HL-60 (cell line): ENCODE results near the gene SLC25A25.
"Not testable (repeated sequence)": the region's sequence is repeated elsewhere in the genome, so short reads cannot be mapped to it uniquely, and the experiment has no call there.

Experiments
- DNase-seq, 2 experiments: peaks; one replicate each; pipeline ENCODE4 v3.0.0-alpha.2; 2010 to 2020; ENCODE audit warnings: low read depth in 1 of 2, low spot score in 1 of 2
- H3K27ac ChIP-seq: fragments of 250-450 bp; sonication (Bioruptor Pico); replicated peaks from 2 replicates; pipeline ENCODE4 v1.5.1; 2020; ENCODE audit warnings: mild to moderate bottlenecking, moderate library complexity
- H3K27me3 ChIP-seq: fragments of 250-450 bp; sonication (Bioruptor Pico); 2 replicates; pipeline ENCODE4 v1.5.1; 2021; ENCODE audit warnings: mild to moderate bottlenecking, moderate library complexity; ENCODE audit not compliant: insufficient read depth, poor library complexity, severe bottlenecking
- H3K4me3 ChIP-seq: replicated peaks from 2 replicates; pipeline ENCODE4 v1.5.1; 2011; ENCODE audit warnings: mild to moderate bottlenecking, control low read depth, low read length; ENCODE audit not compliant: insufficient read depth
- GABPA ChIP-seq: IDR thresholded peaks from 2 replicates; pipeline ENCODE4 v1.6.1; 2012; ENCODE audit warnings: low read depth
- POLR2AphosphoS5 ChIP-seq: IDR thresholded peaks from 2 replicates; pipeline ENCODE4 v1.6.1; 2012; ENCODE audit warnings: low read depth
- SPI1 ChIP-seq: IDR thresholded peaks from 2 replicates; pipeline ENCODE4 v1.6.1; 2012; ENCODE audit warnings: low read depth, mild to moderate bottlenecking, borderline replicate concordance
- TF ChIP-seq, protein P1 (sequence below): IDR thresholded peaks from 2 replicates; pipeline ENCODE4 v1.6.1; 2012; ENCODE audit warnings: low read depth; ENCODE audit not compliant: insufficient replicate concordance
- TF ChIP-seq, protein P2 (sequence below): IDR thresholded peaks from one replicate; pipeline ENCODE4 v1.5.1; 2011; ENCODE audit warnings: low read length, control low read depth, inconsistent platforms; ENCODE audit not compliant: insufficient read depth

SLC25A25 gene

DNA sequence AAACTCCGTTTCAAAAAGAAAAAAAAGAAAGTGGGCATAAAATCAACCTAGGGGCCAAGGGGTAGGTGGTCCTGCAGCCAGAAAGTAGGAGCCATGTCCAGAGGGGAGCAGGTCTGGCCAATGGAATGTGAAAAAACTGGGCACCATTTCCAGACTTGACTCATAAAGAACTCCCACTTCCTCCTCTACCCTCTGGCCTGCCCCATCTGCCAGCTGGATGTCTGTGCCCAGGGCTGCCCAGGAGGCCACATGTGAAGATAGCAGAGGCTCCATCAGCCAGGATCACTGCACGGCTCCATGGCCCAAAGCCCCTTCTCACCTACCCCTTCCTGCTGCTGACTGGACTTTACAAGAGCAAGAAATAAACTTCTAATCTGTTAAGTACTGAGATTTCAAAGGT lies 45.1 kb upstream of the SLC25A25 start:
- peak; percentile 25; the same call in 1 of the 2 replicates for TF ChIP-seq SPI1
- TF ChIP-seq, protein P1, sequence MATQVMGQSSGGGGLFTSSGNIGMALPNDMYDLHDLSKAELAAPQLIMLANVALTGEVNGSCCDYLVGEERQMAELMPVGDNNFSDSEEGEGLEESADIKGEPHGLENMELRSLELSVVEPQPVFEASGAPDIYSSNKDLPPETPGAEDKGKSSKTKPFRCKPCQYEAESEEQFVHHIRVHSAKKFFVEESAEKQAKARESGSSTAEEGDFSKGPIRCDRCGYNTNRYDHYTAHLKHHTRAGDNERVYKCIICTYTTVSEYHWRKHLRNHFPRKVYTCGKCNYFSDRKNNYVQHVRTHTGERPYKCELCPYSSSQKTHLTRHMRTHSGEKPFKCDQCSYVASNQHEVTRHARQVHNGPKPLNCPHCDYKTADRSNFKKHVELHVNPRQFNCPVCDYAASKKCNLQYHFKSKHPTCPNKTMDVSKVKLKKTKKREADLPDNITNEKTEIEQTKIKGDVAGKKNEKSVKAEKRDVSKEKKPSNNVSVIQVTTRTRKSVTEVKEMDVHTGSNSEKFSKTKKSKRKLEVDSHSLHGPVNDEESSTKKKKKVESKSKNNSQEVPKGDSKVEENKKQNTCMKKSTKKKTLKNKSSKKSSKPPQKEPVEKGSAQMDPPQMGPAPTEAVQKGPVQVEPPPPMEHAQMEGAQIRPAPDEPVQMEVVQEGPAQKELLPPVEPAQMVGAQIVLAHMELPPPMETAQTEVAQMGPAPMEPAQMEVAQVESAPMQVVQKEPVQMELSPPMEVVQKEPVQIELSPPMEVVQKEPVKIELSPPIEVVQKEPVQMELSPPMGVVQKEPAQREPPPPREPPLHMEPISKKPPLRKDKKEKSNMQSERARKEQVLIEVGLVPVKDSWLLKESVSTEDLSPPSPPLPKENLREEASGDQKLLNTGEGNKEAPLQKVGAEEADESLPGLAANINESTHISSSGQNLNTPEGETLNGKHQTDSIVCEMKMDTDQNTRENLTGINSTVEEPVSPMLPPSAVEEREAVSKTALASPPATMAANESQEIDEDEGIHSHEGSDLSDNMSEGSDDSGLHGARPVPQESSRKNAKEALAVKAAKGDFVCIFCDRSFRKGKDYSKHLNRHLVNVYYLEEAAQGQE: no peak
- Histone ChIP-seq H3K27me3 (no peaks in the 10 kb centered on the region), H3K4me3 (no peak overlapping the region), H3K27ac (no peak overlapping the region)
- no peak for DNase-seq

DNA sequence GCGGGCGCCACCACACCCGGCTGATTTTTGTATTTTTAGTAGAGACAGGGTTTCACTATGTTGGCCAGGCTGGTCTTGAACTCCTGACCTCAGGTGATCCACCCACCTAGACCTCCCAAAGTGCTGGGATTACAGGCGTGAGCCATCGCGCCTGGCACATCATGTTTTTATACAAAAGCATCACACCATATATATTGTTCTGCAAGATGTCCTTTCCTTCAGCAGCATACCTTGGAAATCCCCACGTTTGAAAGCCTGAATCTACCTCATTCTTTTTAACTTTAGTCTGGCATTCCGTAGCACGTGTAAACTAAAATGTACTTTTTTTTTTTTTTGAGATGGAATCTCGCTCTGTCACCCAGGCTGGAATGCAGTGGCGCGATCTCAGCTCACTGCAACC lies 44.4 kb upstream of the SLC25A25 start:
- not testable (repeated sequence) for H3K4me3 ChIP-seq, H3K27me3 ChIP-seq, H3K27ac ChIP-seq, DNase-seq

DNA sequence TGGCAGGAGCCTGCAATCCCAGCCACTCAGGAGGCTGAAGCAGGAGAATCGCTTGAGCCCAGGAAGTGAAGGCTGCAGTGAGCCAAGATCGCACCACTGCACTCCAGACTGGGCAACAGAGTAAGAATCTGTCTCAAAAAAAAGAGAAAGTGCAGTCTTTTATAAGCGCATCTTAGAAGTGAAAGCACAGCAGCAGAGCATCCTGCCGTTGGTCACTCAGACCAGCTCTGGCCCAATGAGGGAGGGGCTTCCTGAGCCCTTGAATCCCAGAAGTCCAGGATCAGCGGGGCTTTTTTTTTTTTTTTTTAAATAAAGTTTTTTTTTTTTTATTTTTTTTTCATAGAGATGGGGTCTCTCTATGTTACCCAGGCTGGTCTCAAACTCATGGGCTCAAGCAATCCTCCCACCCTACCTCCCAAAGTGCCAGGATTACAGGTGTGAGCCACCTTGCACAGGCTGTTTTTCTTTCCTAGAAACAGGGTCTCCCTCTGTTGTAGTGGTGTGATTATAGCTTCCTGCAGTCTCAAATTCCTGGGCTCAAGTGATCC lies 43.2 kb upstream of the SLC25A25 start:
- Histone ChIP-seq H3K27ac (no peak overlapping the region), H3K27me3 (no peaks in the 10 kb centered on the region), H3K4me3 (no peak overlapping the region)
- TF ChIP-seq POLR2AphosphoS5 (no peak), SPI1 (no peak), GABPA (no peak)
- TF ChIP-seq, protein P1: no peak
- TF ChIP-seq, protein P2, sequence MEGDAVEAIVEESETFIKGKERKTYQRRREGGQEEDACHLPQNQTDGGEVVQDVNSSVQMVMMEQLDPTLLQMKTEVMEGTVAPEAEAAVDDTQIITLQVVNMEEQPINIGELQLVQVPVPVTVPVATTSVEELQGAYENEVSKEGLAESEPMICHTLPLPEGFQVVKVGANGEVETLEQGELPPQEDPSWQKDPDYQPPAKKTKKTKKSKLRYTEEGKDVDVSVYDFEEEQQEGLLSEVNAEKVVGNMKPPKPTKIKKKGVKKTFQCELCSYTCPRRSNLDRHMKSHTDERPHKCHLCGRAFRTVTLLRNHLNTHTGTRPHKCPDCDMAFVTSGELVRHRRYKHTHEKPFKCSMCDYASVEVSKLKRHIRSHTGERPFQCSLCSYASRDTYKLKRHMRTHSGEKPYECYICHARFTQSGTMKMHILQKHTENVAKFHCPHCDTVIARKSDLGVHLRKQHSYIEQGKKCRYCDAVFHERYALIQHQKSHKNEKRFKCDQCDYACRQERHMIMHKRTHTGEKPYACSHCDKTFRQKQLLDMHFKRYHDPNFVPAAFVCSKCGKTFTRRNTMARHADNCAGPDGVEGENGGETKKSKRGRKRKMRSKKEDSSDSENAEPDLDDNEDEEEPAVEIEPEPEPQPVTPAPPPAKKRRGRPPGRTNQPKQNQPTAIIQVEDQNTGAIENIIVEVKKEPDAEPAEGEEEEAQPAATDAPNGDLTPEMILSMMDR: no peak
- DNase-seq: no peak

DNA sequence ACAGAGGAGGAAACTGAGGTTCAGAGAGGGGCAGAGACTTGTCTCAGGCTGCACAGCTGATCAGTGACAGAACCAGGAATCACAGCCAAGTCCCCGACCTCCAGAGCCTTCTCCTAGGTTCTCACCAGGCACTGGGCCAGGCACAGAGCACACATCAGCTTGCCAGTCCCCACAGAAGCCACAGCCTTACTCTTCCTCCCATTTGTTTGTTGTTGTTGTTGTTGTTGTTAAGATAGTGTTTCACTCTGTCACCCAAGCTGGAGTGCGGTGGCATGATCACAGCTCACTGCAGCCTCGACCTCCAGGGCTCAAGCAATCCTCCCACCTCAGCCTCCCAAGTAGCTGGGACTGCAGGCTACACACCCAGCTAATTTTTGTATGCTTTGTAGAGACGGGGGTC lies 42.3 kb upstream of the SLC25A25 start:
- H3K27ac ChIP-seq: no peak overlapping the region
- no peak overlapping the region for H3K4me3 ChIP-seq
- TF ChIP-seq POLR2AphosphoS5 (no peak), GABPA (no peak)
- TF ChIP-seq, protein P2: no peak
- H3K27me3 ChIP-seq: no peaks in the 10 kb centered on the region
- DNase-seq: no peak

DNA sequence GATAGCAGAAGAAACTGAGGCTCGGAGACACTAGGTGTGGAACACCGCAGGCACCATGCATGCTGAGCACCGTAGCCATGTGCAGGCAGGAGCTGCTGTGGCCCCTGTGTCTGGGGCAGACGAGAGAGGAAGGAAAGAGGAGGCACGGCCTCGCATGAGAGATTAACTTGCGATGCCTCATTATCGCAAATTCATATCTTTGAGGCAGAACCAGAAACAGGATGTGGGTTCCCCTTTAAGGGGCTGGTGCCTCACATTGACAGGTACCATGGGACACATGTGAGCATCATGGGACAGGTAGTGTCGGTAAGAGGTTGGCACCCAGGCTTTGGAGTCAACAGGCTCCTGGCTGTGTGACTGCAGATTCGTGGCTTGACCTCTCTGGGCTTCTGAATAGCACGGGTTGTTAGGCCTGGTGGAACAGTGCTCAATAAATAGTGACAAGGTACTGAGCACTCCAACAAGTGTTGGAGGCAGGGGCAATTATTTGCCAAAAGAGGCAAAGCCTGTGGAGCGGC lies 41.7 kb upstream of the SLC25A25 start:
- Histone ChIP-seq H3K4me3 (no peak overlapping the region), H3K27ac (no peak overlapping the region; the same call in 1 of the 2 replicates), H3K27me3 (no peaks in the 10 kb centered on the region)
- DNase-seq: peak in 1 of 2 experiments; percentile 47
- TF ChIP-seq POLR2AphosphoS5 (no peak), SPI1 (peak; percentile 24; the same call in 1 of the 2 replicates)
- TF ChIP-seq, protein P1: no peak
- TF ChIP-seq, protein P2: no peak
